ENCODE data around the gene OSBPL5.

Gene OSBPL5

GRCh38 chr11:3196161-3197043 is 31.3 kb upstream of the OSBPL5 start:
- no peak overlapping the region for H3K27ac ChIP-seq (ENCODE audit: extremely low read depth, low read depth, low read length)
- ChIA-PET CTCF (interaction anchor here (0.6 to 2.7 kb wide), 6 partner anchors 9 to 159 kb away, joined by 3 to 11 read pairs (median 6); no protein-coding TSS in a partner anchor), POLR2A (no interaction called here)
- no peak overlapping the region for H3K4me3 ChIP-seq (ENCODE audit: low read depth, low read length)
- no peaks in the 10 kb centered on the region for H3K9me3 ChIP-seq (ENCODE audit: control insufficient read depth, insufficient read depth, low read depth, low read length)
- no peaks in the 10 kb centered on the region for H3K36me3 ChIP-seq (ENCODE audit: control insufficient read depth in 2 of 2, insufficient read depth in 1 of 2, low read length in 2 of 2)
- no peaks in the 10 kb centered on the region for H3K4me1 ChIP-seq (ENCODE audit: control insufficient read depth, insufficient read depth, low read length)
- TF ChIP-seq, protein P1, sequence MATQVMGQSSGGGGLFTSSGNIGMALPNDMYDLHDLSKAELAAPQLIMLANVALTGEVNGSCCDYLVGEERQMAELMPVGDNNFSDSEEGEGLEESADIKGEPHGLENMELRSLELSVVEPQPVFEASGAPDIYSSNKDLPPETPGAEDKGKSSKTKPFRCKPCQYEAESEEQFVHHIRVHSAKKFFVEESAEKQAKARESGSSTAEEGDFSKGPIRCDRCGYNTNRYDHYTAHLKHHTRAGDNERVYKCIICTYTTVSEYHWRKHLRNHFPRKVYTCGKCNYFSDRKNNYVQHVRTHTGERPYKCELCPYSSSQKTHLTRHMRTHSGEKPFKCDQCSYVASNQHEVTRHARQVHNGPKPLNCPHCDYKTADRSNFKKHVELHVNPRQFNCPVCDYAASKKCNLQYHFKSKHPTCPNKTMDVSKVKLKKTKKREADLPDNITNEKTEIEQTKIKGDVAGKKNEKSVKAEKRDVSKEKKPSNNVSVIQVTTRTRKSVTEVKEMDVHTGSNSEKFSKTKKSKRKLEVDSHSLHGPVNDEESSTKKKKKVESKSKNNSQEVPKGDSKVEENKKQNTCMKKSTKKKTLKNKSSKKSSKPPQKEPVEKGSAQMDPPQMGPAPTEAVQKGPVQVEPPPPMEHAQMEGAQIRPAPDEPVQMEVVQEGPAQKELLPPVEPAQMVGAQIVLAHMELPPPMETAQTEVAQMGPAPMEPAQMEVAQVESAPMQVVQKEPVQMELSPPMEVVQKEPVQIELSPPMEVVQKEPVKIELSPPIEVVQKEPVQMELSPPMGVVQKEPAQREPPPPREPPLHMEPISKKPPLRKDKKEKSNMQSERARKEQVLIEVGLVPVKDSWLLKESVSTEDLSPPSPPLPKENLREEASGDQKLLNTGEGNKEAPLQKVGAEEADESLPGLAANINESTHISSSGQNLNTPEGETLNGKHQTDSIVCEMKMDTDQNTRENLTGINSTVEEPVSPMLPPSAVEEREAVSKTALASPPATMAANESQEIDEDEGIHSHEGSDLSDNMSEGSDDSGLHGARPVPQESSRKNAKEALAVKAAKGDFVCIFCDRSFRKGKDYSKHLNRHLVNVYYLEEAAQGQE (tag by site-specific recombination; IDR thresholded peaks at IDR 0.05) = no peak
- TF ChIP-seq, protein P2, sequence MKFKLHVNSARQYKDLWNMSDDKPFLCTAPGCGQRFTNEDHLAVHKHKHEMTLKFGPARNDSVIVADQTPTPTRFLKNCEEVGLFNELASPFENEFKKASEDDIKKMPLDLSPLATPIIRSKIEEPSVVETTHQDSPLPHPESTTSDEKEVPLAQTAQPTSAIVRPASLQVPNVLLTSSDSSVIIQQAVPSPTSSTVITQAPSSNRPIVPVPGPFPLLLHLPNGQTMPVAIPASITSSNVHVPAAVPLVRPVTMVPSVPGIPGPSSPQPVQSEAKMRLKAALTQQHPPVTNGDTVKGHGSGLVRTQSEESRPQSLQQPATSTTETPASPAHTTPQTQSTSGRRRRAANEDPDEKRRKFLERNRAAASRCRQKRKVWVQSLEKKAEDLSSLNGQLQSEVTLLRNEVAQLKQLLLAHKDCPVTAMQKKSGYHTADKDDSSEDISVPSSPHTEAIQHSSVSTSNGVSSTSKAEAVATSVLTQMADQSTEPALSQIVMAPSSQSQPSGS (tag by site-specific recombination; IDR thresholded peaks at IDR 0.05; ENCODE audit: low read depth) = no peak
- TF ChIP-seq ZIC2 (tag by site-specific recombination; IDR thresholded peaks at IDR 0.05) = peak; percentile 96

GRCh38 chr11:3195251-3196160 is 30.4 kb upstream of the OSBPL5 start:
- POLR2A ChIA-PET = no interaction called here
- CTCF ChIA-PET = interaction anchor here (0.6 to 2.7 kb wide), 14 partner anchors 10 to 225 kb away, joined by 3 to 11 read pairs (median 5); no protein-coding TSS in a partner anchor

GRCh38 chr11:3194016-3194816 is 29.1 kb upstream of the OSBPL5 start:
- Histone ChIP-seq H3K4me1 (ENCODE audit: control insufficient read depth, insufficient read depth, low read length) (no peaks in the 10 kb centered on the region), H3K9me3 (ENCODE audit: control insufficient read depth, insufficient read depth, low read depth, low read length) (no peaks in the 10 kb centered on the region), H3K4me3 (ENCODE audit: low read depth, low read length) (no peak overlapping the region), H3K27ac (ENCODE audit: extremely low read depth, low read depth, low read length) (no peak overlapping the region), H3K36me3 (ENCODE audit: control insufficient read depth in 2 of 2, insufficient read depth in 1 of 2, low read length in 2 of 2) (no peaks in the 10 kb centered on the region)
- CTCF ChIA-PET = interaction anchor here (0.5 kb wide), 1 partner anchor 158 kb away, joined by 3 read pairs; no protein-coding TSS in a partner anchor
- POLR2A ChIA-PET = no interaction called here
- TF ChIP-seq ZBTB11 (tag by site-specific recombination; conservative IDR thresholded peaks at IDR 0.05; ENCODE audit: low read depth) (no peak), ZNF510 (tag by site-specific recombination; IDR thresholded peaks at IDR 0.05; ENCODE audit: insufficient replicate concordance) (no peak), ZNF544 (tag by site-specific recombination; IDR thresholded peaks at IDR 0.05) (no peak), ZNF571 (tag by site-specific recombination; IDR thresholded peaks at IDR 0.05) (no peak)

More at GRCh38 chr11:3195251-3196160, 30.4 kb upstream of the OSBPL5 start:
- Histone ChIP-seq H3K9me3 (ENCODE audit: control insufficient read depth, insufficient read depth, low read depth, low read length) (no peaks in the 10 kb centered on the region), H3K4me1 (ENCODE audit: control insufficient read depth, insufficient read depth, low read length) (no peaks in the 10 kb centered on the region), H3K36me3 (ENCODE audit: control insufficient read depth in 2 of 2, insufficient read depth in 1 of 2, low read length in 2 of 2) (no peaks in the 10 kb centered on the region), H3K27ac (ENCODE audit: extremely low read depth, low read depth, low read length) (no peak overlapping the region), H3K4me3 (ENCODE audit: low read depth, low read length) (no peak overlapping the region)
- no peak for TF ChIP-seq ZNF626 (tag by site-specific recombination; IDR thresholded peaks at IDR 0.05)
- 0 out of 2 replicates have a peak, but pooled peaks have one; percentile 21 for TF ChIP-seq CTCF (tag by site-specific recombination; IDR thresholded peaks at IDR 0.05)
- peak; percentile 19; the same call in 1 of the 2 replicates for TF ChIP-seq ZNF341 (tag by site-specific recombination; IDR thresholded peaks at IDR 0.05; ENCODE audit: low read depth)

Data from HEK293 (cell line).